ENCODE data around the gene LRRC39.

GRCh38 chr1:100115524-100115923, 62.5 kb downstream of the LRRC39 start:
- no peak for TF ChIP-seq POLR2A (IDR thresholded peaks at IDR 0.05)
- TF ChIP-seq CTCF (IDR thresholded peaks at IDR 0.05), result no peak

All from tibial nerve (tissue), 3 donors.